Hepatic stellate cell (primary cell): ENCODE data around the gene RNF40.
A peak's percentile ranks its signal among the peaks of the same experiment; 100 is the strongest.
"Not testable (repeated sequence)": the region's sequence is repeated elsewhere in the genome, so short reads cannot be mapped to it uniquely, and the experiment has no call there.

Experiments
- DNase-seq: peaks from one replicate; pipeline ENCODE4 v3.0.0; 2011; ENCODE audit warnings: low spot score

Gene RNF40

GRCh38 chr16:30782486-30783279 lies 20.6 kb downstream of the RNF40 start:
- DNase-seq = no peak

- no peak for DNase-seq
Observed at GRCh38 chr16:30783280-30784109, 21.4 kb downstream of the RNF40 start.

GRCh38 chr16:30784215-30784614 lies 22.1 kb downstream of the RNF40 start:
- no peak for DNase-seq

GRCh38 chr16:30785126-30786106 lies 23.3 kb downstream of the RNF40 start:
- DNase-seq = no peak

GRCh38 chr16:30786115-30786935 lies 24.2 kb downstream of the RNF40 start:
- peak; percentile 95 for DNase-seq

- peak; percentile 93 for DNase-seq
Observed at GRCh38 chr16:30786936-30787612, 25.0 kb downstream of the RNF40 start, which contains the start of gene ZNF629. ZNF629 (minus strand) TSS chr16:30787205; CDS start chr16:30784482, 2,723 bp downstream.

- DNase-seq = no peak
Observed at GRCh38 chr16:30787613-30788378, 25.7 kb downstream of the RNF40 start.

GRCh38 chr16:30793508-30794069 lies 31.5 kb downstream of the RNF40 start:
- DNase-seq = no peak

- no peak for DNase-seq
Observed at GRCh38 chr16:30794634-30795033, 32.5 kb downstream of the RNF40 start.

GRCh38 chr16:30797670-30798309 lies 35.7 kb downstream of the RNF40 start:
- no peak for DNase-seq

GRCh38 chr16:30802936-30803335 lies 40.8 kb downstream of the RNF40 start:
- DNase-seq = no peak

- DNase-seq = no peak
Observed at GRCh38 chr16:30805056-30805369, 42.9 kb downstream of the RNF40 start.

- DNase-seq = peak; percentile 93
Observed at GRCh38 chr16:30805370-30806169, 43.4 kb downstream of the RNF40 start.

GRCh38 chr16:30808146-30808545 lies 46.0 kb downstream of the RNF40 start:
- no peak for DNase-seq

GRCh38 chr16:30808890-30809426 lies 46.8 kb downstream of the RNF40 start:
- DNase-seq = not testable (repeated sequence)

- DNase-seq = not testable (repeated sequence)
Observed at GRCh38 chr16:30809675-30810074, 47.6 kb downstream of the RNF40 start.

- DNase-seq = no peak
Observed at GRCh38 chr16:30813821-30814189, 51.7 kb downstream of the RNF40 start.

GRCh38 chr16:30816769-30817168 lies 54.6 kb downstream of the RNF40 start:
- DNase-seq = no peak
